Osteocyte (in vitro differentiated cells): ENCODE data around the gene ZBTB7B. TPM values are rescaled to one million over a fixed set of nuclear protein-coding genes. Genes with fewer than 3 reads are reported as not detected.

Experiments used
- DNase-seq: peaks from one replicate; pipeline ENCODE4 v3.0.0; 2021; ENCODE audit warnings: mixed read lengths; ENCODE audit not compliant: unreplicated experiment; ENCODE audit errors: extremely low spot score
- H3K27ac Mint-ChIP-seq: one replicate; pipeline ENCODE4 v1.8.0; 2021; ENCODE audit warnings: mild to moderate bottlenecking, mixed read lengths; ENCODE audit not compliant: unreplicated experiment
- H3K27me3 Mint-ChIP-seq: one replicate; pipeline ENCODE4 v1.8.0; 2021; ENCODE audit warnings: mixed read lengths; ENCODE audit not compliant: unreplicated experiment
- H3K36me3 Mint-ChIP-seq: one replicate; pipeline ENCODE4 v1.8.0; 2021; ENCODE audit warnings: mixed read lengths; ENCODE audit not compliant: unreplicated experiment
- H3K4me1 Mint-ChIP-seq: one replicate; pipeline ENCODE4 v1.8.0; 2021; ENCODE audit warnings: mixed read lengths; ENCODE audit not compliant: unreplicated experiment
- H3K4me3 Mint-ChIP-seq: one replicate; pipeline ENCODE4 v1.8.0; 2021; ENCODE audit warnings: mild to moderate bottlenecking, moderate library complexity, mixed read lengths; ENCODE audit not compliant: unreplicated experiment
- H3K9me3 Mint-ChIP-seq: one replicate; pipeline ENCODE4 v1.8.0; 2021; ENCODE audit warnings: mixed read lengths; ENCODE audit not compliant: unreplicated experiment
- CTCF ChIP-seq: fragments of 200-600 bp; sonication (generic); IDR thresholded peaks from 2 replicates; pipeline ENCODE4 v1.5.0; 2021; ENCODE audit warnings: antibody characterized with exemption, mild to moderate bottlenecking, moderate library complexity
- total RNA-seq: library from RNA; stranded (reverse); gene quantifications from 2 replicates; pipeline ENCODE4 v1.2.1, GENCODE V29; 2021

ZBTB7B gene
- total RNA-seq, 1 donor from 2014 or later = 37.8 TPM

- Mint-ChIP-seq H3K27me3 (no peaks in the 10 kb centered on the region), H3K27ac (peak overlapping the region; percentile 16), H3K9me3 (no peaks in the 10 kb centered on the region), H3K36me3 (peaks cover 2% of the 10 kb centered on the region), H3K4me3 (no peak overlapping the region), H3K4me1 (peaks cover 20% of the 10 kb centered on the region)
- no peak for DNase-seq
- no peak for TF ChIP-seq CTCF
These were observed 10.4 kb downstream of the ZBTB7B start for GRCh38 chr1:155012776-155013602.

GRCh38 chr1:155013632-155014031 lies 11.0 kb downstream of the ZBTB7B start:
- H3K4me1 Mint-ChIP-seq = peaks cover 25% of the 10 kb centered on the region
- no peak for DNase-seq
- H3K9me3 Mint-ChIP-seq = no peaks in the 10 kb centered on the region
- H3K36me3 Mint-ChIP-seq = peaks cover 2% of the 10 kb centered on the region
- H3K4me3 Mint-ChIP-seq = no peak overlapping the region
- no peaks in the 10 kb centered on the region for H3K27me3 Mint-ChIP-seq
- no peak for TF ChIP-seq CTCF
- no peak overlapping the region for H3K27ac Mint-ChIP-seq

DNA sequence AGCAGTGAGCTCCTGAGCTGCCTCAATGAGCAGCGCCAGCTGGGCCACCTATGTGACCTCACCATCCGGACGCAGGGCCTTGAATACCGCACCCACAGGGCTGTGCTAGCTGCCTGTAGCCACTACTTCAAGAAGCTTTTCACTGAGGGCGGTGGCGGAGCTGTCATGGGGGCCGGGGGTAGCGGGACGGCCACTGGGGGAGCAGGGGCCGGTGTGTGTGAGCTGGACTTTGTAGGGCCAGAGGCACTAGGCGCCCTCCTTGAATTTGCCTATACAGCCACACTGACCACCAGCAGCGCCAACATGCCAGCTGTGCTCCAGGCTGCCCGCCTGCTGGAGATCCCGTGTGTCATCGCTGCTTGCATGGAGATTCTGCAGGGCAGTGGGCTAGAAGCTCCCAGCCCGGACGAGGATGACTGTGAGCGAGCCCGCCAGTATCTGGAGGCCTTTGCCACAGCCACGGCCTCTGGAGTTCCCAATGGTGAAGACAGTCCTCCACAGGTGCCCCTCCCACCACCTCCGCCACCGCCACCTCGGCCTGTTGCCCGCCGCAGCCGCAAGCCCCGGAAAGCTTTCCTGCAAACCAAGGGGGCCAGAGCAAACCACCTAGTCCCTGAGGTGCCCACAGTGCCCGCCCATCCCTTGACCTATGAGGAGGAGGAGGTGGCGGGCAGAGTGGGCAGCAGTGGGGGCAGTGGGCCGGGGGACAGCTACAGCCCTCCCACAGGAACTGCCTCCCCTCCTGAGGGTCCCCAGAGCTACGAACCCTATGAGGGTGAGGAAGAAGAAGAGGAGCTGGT lies 12.3 kb downstream of the ZBTB7B start:
- no peaks in the 10 kb centered on the region for H3K27me3 Mint-ChIP-seq
- DNase-seq = no peak
- TF ChIP-seq CTCF = no peak
- H3K9me3 Mint-ChIP-seq = no peaks in the 10 kb centered on the region
- no peaks in the 10 kb centered on the region for H3K36me3 Mint-ChIP-seq
- H3K27ac Mint-ChIP-seq = no peak overlapping the region
- peaks cover 34% of the 10 kb centered on the region for H3K4me1 Mint-ChIP-seq
- H3K4me3 Mint-ChIP-seq = no peak overlapping the region

DNA sequence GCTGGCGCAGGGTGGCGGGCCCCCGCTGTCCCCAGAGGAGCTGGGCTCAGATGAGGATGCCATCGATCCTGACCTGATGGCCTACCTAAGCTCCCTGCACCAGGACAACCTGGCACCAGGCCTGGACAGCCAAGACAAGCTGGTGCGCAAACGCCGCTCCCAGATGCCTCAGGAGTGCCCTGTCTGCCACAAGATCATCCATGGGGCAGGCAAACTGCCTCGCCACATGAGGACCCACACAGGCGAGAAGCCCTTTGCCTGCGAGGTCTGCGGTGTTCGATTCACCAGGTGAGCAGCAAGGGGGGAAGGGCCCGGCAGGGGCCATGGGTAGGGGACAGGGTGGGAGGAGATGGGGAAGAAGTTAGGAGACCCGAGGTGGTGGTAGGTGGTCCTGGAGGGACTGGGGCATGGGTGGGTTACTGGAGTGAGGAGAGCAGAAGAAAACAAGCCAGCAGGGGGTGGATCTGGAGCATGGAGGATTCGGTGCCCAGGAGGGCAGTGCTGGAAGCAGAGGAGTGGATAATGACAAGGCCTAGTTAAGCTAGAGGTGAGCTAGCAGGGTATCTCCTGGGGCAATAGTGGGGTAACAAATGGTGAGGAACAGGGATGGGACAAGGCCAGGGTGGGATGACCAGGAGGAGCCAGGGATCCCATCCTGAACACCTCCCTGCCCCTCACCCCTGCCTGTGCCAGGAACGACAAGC lies 13.1 kb downstream of the ZBTB7B start:
- H3K9me3 Mint-ChIP-seq = no peaks in the 10 kb centered on the region
- H3K27me3 Mint-ChIP-seq = no peaks in the 10 kb centered on the region
- no peak for TF ChIP-seq CTCF
- H3K27ac Mint-ChIP-seq = peak overlapping the region; percentile 73
- H3K36me3 Mint-ChIP-seq = no peaks in the 10 kb centered on the region
- peaks cover 35% of the 10 kb centered on the region for H3K4me1 Mint-ChIP-seq
- no peak for DNase-seq
- H3K4me3 Mint-ChIP-seq = no peak overlapping the region
